Neural crest cell (in vitro differentiated cells): ENCODE data around the gene MTMR4. TPM values are rescaled to one million over a fixed set of nuclear protein-coding genes. Genes with fewer than 3 reads are reported as not detected.

Experiments
- DNase-seq: peaks from one replicate; pipeline ENCODE4 v3.0.0; 2021; ENCODE audit warnings: low read depth, mixed read lengths, low spot score
- H3K27ac Mint-ChIP-seq: one replicate; pipeline ENCODE4 v1.8.0; 2021; ENCODE audit warnings: mild to moderate bottlenecking, mixed read lengths; ENCODE audit not compliant: unreplicated experiment
- H3K27me3 Mint-ChIP-seq: 2 replicates; pipeline ENCODE4 v1.8.0; 2021; ENCODE audit warnings: low read depth, mild to moderate bottlenecking, mixed read lengths
- H3K36me3 Mint-ChIP-seq: 2 replicates; pipeline ENCODE4 v1.8.0; 2021; ENCODE audit warnings: low read depth, mild to moderate bottlenecking, mixed read lengths
- H3K4me1 Mint-ChIP-seq: 2 replicates; pipeline ENCODE4 v1.8.0; 2021; ENCODE audit warnings: mixed read lengths
- H3K4me3 Mint-ChIP-seq: one replicate; pipeline ENCODE4 v1.8.0; 2021; ENCODE audit warnings: mild to moderate bottlenecking, mixed read lengths
- H3K9me3 Mint-ChIP-seq: 2 replicates; pipeline ENCODE4 v1.8.0; 2021; ENCODE audit warnings: mixed read lengths
- CTCF ChIP-seq: fragments of 200-600 bp; sonication (generic); conservative IDR thresholded peaks from 2 replicates; pipeline ENCODE4 v1.5.0; 2021; ENCODE audit warnings: antibody characterized with exemption, mild to moderate bottlenecking
- total RNA-seq: library from RNA; stranded (reverse); gene quantifications from 2 replicates; pipeline ENCODE4 v1.2.1, GENCODE V29; 2021

MTMR4 gene
- total RNA-seq, 1 donor from 2014 or later = 97.4 TPM

GRCh38 chr17:58501451-58501850 lies 13.0 kb downstream of the MTMR4 start:
- H3K4me3 Mint-ChIP-seq = no peak overlapping the region
- H3K9me3 Mint-ChIP-seq = no peaks in the 10 kb centered on the region
- H3K27me3 Mint-ChIP-seq = no peaks in the 10 kb centered on the region
- no peak for DNase-seq
- H3K4me1 Mint-ChIP-seq = no peaks in the 10 kb centered on the region
- peaks cover 18% of the 10 kb centered on the region for H3K36me3 Mint-ChIP-seq
- no peak for TF ChIP-seq CTCF
- H3K27ac Mint-ChIP-seq = no peak overlapping the region

- no peaks in the 10 kb centered on the region for H3K27me3 Mint-ChIP-seq
- peaks cover 30% of the 10 kb centered on the region for H3K36me3 Mint-ChIP-seq
- H3K4me1 Mint-ChIP-seq = no peaks in the 10 kb centered on the region
- H3K27ac Mint-ChIP-seq = no peak overlapping the region
- no peak for TF ChIP-seq CTCF
- no peaks in the 10 kb centered on the region for H3K9me3 Mint-ChIP-seq
- H3K4me3 Mint-ChIP-seq = no peak overlapping the region
- no peak for DNase-seq
Observed at GRCh38 chr17:58498177-58498828, 16.1 kb downstream of the MTMR4 start.

- Mint-ChIP-seq H3K27ac (no peak overlapping the region), H3K36me3 (peaks cover 49% of the 10 kb centered on the region)
- DNase-seq = no peak
Observed at GRCh38 chr17:58493506-58493905, 20.9 kb downstream of the MTMR4 start.

GRCh38 chr17:58492238-58493121 lies 22.0 kb downstream of the MTMR4 start:
- H3K4me3 Mint-ChIP-seq = no peak overlapping the region
- H3K4me1 Mint-ChIP-seq = no peaks in the 10 kb centered on the region
- no peaks in the 10 kb centered on the region for H3K27me3 Mint-ChIP-seq
- H3K27ac Mint-ChIP-seq = no peak overlapping the region
- H3K36me3 Mint-ChIP-seq = peaks cover 46% of the 10 kb centered on the region
- H3K9me3 Mint-ChIP-seq = no peaks in the 10 kb centered on the region
- TF ChIP-seq CTCF = no peak
- no peak for DNase-seq

More at GRCh38 chr17:58493506-58493905, 20.9 kb downstream of the MTMR4 start:
- no peak overlapping the region for H3K4me3 Mint-ChIP-seq
- no peaks in the 10 kb centered on the region for H3K9me3 Mint-ChIP-seq
- no peaks in the 10 kb centered on the region for H3K27me3 Mint-ChIP-seq
- TF ChIP-seq CTCF = no peak
- no peaks in the 10 kb centered on the region for H3K4me1 Mint-ChIP-seq

- H3K9me3 Mint-ChIP-seq = no peaks in the 10 kb centered on the region
- H3K36me3 Mint-ChIP-seq = peaks cover 43% of the 10 kb centered on the region
- no peak for DNase-seq
- H3K27me3 Mint-ChIP-seq = no peaks in the 10 kb centered on the region
- H3K4me1 Mint-ChIP-seq = no peaks in the 10 kb centered on the region
- no peak overlapping the region for H3K27ac Mint-ChIP-seq
- no peak overlapping the region for H3K4me3 Mint-ChIP-seq
- TF ChIP-seq CTCF = no peak
Observed at GRCh38 chr17:58491510-58492045, 22.9 kb downstream of the MTMR4 start.
